AG04449 (cell line): ENCODE results near the gene PCDHGC3.

ENCODE experiments used
- CTCF ChIA-PET: fragments of 350-600 bp; formaldehyde crosslinking; extraction: SDS; loops from one replicate; lab custom pipeline; 2021; ENCODE audit warnings: antibody characterized with exemption; lab: Yijun Ruan, JAX
- POLR2A ChIA-PET: fragments of 400-600, 350-600 bp; formaldehyde crosslinking; extraction: SDS; loops from one replicate; lab custom pipeline; 2020; ENCODE audit warnings: antibody characterized with exemption, inconsistent platforms; lab: Yijun Ruan, JAX
- DNase-seq: peaks from one replicate; pipeline ENCODE4 v3.0.0-alpha.2; 2010; ENCODE audit warnings: low read depth, low spot score
- H3K4me3 ChIP-seq: 2 replicates; pipeline ENCODE4 v1.5.1; 2011; ENCODE audit warnings: low read depth, mild to moderate bottlenecking, control low read depth, low read length
- CTCF ChIP-seq: IDR thresholded peaks from one replicate; pipeline ENCODE4 v1.5.1; 2011; ENCODE audit warnings: mild to moderate bottlenecking, moderate library complexity, low read length, control low read depth, inconsistent platforms; ENCODE audit not compliant: insufficient read depth; ENCODE audit errors: missing control alignments

Gene PCDHGC3

GRCh38 chr5:141514330-141515133, 38.8 kb downstream of the PCDHGC3 start:
- POLR2A ChIA-PET: interaction anchor here (1.2 to 3.9 kb wide), 6 partner anchors 10 to 43 kb away, joined by 3 to 13 read pairs (median 6); partner anchors contain the start of genes PCDHGC3 and PCDHGC5

GRCh38 chr5:141515141-141515540, 39.4 kb downstream of the PCDHGC3 start:
- DNase-seq: no peak
- ChIA-PET CTCF (interaction anchor here (1.0 to 37.5 kb wide), 10 partner anchors 2 to 132 kb away, joined by 3 to 856 read pairs (median 20); partner anchors contain the start of genes DIAPH1, PCDHGA10, PCDHGA11 and PCDHGA7), POLR2A (interaction anchor here (0.5 to 3.9 kb wide), 4 partner anchors 10 to 82 kb away, joined by 3 to 13 read pairs (median 6); partner anchors contain the start of gene PCDHGC5)
- no peak overlapping the region for H3K4me3 ChIP-seq
- no peak for TF ChIP-seq CTCF

More at GRCh38 chr5:141514330-141515133, 38.8 kb downstream of the PCDHGC3 start:
- H3K4me3 ChIP-seq: peak overlapping the region; percentile 52
- no peak for DNase-seq
- TF ChIP-seq CTCF: no peak
- CTCF ChIA-PET: interaction anchor here (1.0 to 37.5 kb wide), 12 partner anchors 3 to 132 kb away, joined by 3 to 856 read pairs (median 15); partner anchors contain the start of genes DIAPH1, PCDHGA10, PCDHGA11 and PCDHGA12

- no peak for DNase-seq
- no peak overlapping the region for H3K4me3 ChIP-seq
- TF ChIP-seq CTCF: no peak
- POLR2A ChIA-PET: interaction anchor here (0.5 to 3.9 kb wide), 3 partner anchors 9 to 83 kb away, joined by 3 to 13 read pairs (median 3); no protein-coding TSS in a partner anchor
- CTCF ChIA-PET: interaction anchor here (1.0 to 37.5 kb wide), 10 partner anchors 1 to 133 kb away, joined by 3 to 856 read pairs (median 20); partner anchors contain the start of genes DIAPH1, PCDHGA10, PCDHGA11 and PCDHGA7
These were observed 40.3 kb downstream of the PCDHGC3 start for GRCh38 chr5:141515946-141516671.

- no peak for TF ChIP-seq CTCF
- DNase-seq: no peak
- ChIA-PET CTCF (interaction anchor here (1.7 to 37.5 kb wide), 5 partner anchors 1 to 99 kb away, joined by 4 to 856 read pairs (median 295); partner anchors contain the start of genes PCDHGA10, PCDHGA11, PCDHGB7 and PCDHGC4), POLR2A (no interaction called here)
- H3K4me3 ChIP-seq: no peak overlapping the region
These were observed 40.9 kb downstream of the PCDHGC3 start for GRCh38 chr5:141516672-141517025.

GRCh38 chr5:141517312-141517711, 41.5 kb downstream of the PCDHGC3 start:
- ChIA-PET CTCF (interaction anchor here (0.9 to 27.6 kb wide), 4 partner anchors 10 to 100 kb away, joined by 3 to 856 read pairs (median 150); partner anchors contain the start of genes PCDHGA10, PCDHGA11, PCDHGB7 and PCDHGC4), POLR2A (interaction anchor here (0.6 kb wide), 1 partner anchor 8 kb away, joined by 3 read pairs; no protein-coding TSS in a partner anchor)

More at GRCh38 chr5:141517312-141517711, 41.5 kb downstream of the PCDHGC3 start:
- no peak overlapping the region for H3K4me3 ChIP-seq
- no peak for TF ChIP-seq CTCF
- DNase-seq: no peak
